Stimulated activated CD8-positive, alpha-beta memory T cell treated with anti-CD3 and anti-CD28 coated beads, Interleukin-15, amount 100 ng/mL, for 4 hours (primary cell): Measurements from ENCODE around the gene METAP2.
A peak's percentile ranks its signal among the peaks of the same experiment; 100 is the strongest.
"Not testable (repeated sequence)": the region's sequence is repeated elsewhere in the genome, so short reads cannot be mapped to it uniquely, and the experiment has no call there.

Source experiments
- DNase-seq, 2 donors: peaks; one replicate each; pipeline ENCODE4 v3.0.0-alpha.2; 2020; ENCODE audit warnings: low read depth in 2 of 2

Gene METAP2

DNA sequence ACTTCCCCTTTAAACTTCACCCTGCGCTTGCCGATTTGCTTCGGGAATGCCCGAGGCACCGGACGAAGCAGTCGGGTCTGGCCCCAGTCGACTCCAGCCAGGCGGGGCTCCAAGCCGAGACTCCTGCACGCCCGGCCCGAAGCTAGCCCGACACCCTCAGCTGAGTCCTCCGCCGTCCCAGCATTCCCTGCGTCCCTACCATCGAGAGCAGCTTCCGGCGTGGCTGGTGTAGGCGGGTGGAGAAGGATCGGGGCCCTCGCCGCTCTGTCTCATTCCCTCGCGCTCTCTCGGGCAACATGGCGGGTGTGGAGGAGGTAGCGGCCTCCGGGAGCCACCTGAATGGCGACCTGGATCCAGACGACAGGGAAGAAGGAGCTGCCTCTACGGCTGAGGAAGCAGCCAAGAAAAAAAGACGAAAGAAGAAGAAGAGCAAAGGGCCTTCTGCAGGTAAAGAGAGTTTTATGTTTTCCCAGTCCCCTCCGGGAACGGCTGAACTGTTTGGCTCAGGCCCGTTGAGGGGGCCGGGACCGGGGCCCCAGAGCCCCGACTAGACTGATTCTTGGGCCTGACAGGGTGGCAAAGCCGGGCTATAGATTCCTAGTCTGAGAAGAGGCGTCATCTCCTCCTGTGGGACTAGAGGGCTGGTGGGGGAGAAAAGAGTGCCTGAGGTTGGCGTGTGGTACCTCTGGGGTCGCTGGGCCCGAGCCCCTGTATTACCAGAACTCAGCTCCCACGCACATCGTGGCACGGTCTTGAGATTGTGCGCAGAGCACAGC, at the start of gene METAP2:
Gene METAP2 (plus strand): TSS at position 269 of the 776 bp plus-strand sequence. CDS start 28 bp downstream, at position 297.
- DNase-seq = peak; percentile 84 to 89

DNA sequence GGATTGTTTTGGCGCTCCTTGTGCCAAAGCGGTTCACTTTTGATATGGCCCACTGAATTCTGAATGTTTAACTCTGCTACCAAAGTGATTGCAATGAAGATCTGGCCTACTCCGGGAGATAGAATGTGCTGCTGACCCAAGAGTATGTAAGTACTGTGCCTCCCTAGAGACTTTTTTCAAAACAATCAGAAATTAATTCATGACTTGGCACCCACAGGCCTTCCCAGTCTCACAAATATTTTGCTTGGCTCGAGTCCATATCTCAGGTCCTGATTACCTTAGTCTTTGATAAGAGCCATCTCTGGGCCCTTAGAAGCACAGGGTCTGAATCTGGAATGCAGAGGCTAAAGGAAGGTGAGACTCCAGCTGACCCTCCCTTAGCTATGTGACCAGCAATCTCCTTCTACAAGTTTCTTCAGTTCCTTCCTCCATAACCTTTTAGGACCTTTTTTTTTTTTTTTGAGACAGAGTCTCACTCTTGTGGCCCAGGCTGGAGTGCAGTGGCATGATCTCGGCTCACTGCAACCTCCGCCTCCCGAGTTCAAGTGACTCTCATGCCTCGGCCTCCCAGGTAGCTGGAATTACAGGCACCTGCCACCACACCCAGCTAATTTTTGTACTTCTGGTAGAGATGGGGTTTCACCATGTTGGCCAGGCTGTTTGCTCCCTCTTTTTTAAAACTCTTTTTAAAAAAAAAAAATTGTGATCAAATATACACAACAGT, 49.5 kb upstream of the METAP2 start:
- no peak for DNase-seq

DNA sequence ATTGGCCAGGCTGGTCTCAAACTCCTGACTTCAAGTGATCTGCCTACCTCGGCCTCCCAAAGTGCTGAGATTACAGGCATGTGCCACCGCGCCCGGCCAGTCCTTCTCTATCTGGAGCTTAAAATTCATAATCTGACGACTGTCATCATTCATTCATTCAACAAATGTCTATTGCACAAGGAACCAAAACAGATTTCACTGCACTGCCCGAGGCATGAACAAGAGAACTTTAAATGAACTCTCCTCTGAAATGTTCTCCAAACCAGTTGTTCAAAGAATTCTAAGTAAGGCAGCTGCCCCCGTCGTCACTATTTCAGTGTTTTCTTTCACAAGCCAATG, 44.8 kb upstream of the METAP2 start:
- no peak for DNase-seq

DNA sequence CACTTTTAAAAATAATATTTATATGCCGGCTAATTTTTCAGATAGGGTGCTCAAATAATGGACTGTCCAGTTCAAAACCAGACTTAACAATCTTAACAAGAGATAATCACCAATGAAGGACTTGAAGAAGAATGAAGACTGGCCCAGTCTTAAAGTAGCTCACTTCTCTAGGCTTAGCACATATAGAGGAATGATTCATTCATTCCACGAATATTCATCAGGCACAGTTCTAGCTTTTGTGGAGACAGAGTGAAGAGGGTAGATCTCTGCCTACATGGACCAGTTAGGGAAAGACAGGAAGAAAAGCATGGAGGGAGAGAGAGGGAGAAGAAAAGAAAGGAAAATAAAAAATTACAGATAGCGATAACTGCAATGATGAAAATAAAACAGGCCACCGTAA, 42.8 kb upstream of the METAP2 start:
- no peak for DNase-seq

DNA sequence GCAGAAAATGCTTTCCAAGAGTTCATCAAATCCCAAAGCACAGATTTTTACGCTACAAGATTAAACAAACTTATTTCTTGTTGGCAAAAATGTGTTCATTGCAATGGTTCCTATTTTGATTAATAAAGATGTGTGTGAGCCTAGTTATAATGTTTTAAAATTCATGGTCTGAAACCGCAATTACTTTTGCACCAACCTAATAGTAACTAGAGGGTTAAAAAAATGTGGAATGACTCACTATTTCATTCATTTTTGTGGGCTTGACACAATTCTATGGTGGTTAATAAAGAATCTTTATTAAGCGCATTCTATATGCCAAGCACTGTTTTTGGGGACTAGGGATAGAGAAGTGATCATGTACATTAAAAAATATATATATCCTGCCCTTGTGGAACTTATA, 38.6 kb upstream of the METAP2 start:
- no peak for DNase-seq

DNA sequence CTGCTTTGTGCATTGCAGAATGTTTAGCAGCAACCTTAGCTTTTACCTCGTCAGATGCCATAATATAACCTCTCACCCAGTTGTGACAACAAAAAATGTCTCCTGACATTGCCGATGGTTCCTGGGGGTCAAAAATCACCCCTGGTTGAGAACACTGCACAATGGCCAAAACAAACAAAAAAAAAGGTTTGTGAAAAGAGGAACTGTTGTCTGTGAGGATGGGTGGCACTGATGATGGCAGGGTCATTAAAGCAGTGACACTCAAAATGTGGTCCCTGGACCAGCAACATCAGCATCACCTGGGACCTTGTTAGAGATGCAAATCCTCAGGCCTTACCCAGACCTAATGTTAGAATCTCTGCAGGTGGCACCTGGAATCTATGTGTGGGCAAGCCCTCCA, 36.4 kb upstream of the METAP2 start:
- no peak for DNase-seq

DNA sequence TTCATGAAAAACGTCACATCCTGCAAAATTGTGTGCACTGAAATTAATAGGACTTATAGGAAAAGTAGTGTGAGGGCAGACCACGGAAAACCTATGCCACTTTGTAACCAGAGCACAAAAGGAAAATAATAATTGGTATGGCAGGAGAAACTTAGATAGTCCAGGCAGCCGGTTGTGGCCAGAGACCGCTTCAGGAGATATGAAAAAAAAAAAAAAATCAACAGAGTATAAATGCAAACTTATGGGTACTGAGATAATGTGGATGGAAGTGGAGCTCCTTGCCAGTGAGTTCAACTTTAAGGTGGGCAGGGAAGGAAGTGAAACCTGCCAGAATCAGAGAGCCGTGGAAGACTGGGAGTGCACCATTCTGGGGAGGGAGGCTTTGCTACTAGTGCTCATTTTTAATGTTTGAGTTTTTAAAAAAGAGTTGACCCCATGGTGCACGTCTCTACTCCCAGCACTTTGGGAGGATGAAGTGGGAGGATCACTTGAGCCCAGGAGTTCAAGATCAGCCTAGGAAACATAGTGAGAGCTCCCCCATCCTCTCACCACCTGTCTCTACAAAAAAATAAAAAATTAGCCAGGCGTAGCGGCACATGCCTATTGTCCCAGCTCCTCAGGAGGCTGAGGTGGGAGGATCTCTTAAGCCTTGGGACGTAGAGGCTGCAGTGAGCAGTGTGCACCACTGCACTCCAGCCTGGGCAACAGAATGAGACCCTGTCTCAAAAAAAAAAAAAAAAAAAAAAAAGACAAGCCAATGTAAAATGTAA, 34.3 kb upstream of the METAP2 start:
- DNase-seq = no peak

DNA sequence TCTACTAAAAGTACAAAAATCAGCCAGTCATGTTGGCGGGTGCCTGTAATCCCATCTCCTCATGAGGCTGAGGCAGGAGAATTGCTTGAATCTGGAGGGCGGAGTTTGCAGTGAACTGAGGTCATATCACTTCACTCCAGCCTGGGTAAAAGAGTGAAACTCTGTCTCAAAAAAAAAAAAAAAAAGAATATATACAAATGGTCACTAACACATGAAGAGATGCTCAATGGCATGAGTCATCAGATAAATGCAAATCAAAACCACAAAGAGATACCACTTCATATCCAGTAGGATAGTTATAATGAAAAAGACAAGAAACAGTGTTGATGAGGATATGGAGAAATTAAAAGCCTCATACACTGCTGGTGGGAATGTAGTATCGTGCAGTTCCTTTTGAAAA, 33.6 kb upstream of the METAP2 start:
- DNase-seq = no peak

DNA sequence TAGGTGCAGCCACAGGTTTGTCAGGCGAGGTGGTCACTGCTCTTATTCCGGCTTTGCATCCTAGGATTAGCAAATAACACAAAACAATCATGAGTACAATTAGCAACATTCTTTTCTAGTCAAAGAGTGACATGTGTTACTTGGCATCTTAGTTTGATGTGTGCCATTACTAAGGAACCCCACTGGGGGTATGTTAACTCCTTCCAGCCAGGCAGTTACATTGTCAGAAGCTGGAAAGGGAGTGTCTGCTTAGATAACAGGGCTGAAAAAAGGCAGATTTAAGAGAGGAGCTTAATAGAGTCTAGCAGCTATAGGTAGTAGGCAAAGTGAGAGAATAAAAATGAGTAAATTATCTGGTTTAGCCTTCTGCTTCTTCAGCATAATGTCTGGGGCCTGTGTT, 30.5 kb upstream of the METAP2 start:
- DNase-seq = no peak

DNA sequence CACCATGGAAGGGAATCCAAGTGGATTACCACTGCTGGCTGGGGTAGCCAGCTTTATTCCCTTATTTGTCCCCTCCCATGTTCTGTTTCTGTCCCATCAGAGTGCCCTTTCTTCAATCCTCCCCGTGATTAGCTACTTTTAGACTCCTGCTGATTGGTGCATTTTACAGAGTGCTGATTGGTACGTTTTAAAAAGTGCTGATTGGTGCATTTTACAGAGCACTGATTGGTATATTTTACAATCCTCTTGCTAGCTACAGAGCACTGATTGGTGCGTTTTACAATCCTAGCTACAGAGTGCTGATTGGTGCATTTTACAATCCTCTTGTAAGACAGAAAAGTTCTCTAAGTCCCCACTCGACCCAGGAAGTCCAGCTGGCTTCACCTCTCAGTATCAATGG, 28.9 kb upstream of the METAP2 start:
- not testable (repeated sequence) for DNase-seq

DNA sequence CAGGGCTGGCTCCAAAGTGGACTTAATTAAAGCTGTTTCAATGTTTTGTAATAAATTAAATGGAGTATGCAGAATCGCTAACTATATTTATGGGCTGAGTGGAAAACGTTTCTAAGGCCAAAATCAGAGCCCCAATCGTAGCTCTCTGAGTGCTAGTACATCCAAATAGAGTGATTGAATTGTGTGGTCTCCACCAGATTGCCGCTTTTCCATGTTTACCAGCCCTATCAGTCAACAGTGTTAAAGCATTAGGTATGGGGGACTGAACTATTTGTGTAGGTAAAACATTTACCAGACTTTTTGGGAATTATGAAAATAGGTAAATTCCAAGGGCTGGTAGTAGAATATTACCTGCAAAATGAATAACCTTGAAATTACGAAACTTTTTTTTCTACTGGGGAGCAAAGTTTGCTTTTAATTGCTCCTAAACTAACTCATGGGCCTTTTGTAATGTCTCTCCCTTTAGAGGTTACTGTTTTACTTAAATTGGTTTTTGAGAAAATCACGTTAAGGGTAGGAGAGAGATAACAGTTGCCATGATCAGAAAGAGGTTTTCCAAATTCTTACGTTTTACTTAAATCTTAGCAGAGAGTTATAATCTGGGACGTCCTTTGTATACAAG, 28.0 kb upstream of the METAP2 start:
- no peak for DNase-seq

DNA sequence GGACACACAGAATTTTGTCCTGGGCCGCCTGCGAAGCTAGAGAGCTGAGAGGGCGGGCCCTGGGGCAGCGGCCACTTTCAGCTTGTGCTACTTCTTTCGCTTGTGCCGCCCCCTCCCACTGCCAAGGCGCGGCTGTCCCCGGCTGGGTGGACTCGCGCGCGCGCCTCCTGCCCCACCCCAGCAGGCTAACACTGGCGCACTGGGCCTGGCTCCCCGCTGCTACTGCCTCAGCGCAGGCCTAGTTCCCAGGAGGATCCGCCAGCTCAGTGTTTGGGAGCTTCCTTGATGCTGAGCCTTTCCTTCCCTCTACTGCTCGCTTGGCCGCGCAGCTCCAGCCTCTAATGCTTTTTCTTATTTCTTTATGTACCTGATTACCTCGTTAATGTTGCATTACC, 27.4 kb upstream of the METAP2 start:
- no peak for DNase-seq

DNA sequence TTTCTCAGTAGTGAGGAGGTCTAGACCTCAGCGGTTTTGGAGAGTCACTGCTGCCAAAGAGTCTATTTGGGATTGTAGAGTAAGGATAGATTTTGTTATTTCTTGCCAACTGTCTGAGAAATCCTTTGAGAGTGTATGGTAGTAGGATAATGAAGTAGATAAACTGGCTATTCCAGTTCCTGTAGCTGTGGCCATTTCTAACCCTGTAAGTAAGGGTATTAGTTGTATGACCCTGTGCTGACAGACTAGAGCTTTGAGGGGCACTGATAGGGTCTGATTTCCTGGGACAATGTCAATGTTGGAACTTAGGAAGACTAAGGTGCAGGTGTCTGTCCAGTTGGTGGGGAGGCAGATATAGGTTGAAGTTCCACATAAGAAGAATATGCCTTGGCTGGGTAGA, 24.3 kb upstream of the METAP2 start:
- not testable (repeated sequence) for DNase-seq

DNA sequence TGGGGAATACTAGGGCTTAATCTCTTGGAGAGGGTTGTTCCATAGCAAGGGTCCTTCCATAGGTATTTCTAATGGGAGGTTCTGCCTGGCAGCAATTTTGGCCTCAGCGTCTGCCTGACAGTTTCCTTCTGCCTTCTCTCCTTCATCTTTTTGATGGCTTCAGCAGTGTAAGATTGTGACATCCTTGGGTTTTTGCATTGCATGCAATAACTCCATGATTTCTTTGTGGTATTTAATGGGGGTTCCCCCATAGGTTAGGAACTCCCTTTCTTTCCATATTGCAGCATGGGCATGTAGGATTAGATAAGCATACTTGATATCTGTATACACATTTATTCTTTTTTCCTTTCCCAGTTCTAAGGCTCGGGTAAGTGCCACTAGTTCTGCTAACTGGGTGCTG, 21.5 kb upstream of the METAP2 start:
- DNase-seq = not testable (repeated sequence)

DNA sequence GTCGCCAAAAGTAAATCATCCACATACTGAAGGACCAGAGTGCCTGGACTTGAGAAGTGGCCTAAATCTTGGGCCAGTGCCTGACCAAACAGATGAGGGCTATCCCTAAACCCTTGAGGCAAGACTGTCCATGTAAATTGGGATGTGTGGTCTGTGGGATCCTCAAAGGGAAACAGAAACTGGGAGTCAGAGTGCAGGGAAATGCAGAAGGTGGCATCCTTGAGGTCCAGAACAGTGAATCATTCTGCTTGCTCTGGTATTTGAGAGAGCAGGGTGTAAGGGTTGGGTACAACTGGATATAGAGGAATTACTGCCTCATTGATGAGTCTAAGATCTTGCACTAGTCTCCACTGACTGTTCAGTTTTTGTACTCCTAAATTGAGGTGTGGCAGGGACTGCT, 20.1 kb upstream of the METAP2 start:
- DNase-seq = not testable (repeated sequence)

DNA sequence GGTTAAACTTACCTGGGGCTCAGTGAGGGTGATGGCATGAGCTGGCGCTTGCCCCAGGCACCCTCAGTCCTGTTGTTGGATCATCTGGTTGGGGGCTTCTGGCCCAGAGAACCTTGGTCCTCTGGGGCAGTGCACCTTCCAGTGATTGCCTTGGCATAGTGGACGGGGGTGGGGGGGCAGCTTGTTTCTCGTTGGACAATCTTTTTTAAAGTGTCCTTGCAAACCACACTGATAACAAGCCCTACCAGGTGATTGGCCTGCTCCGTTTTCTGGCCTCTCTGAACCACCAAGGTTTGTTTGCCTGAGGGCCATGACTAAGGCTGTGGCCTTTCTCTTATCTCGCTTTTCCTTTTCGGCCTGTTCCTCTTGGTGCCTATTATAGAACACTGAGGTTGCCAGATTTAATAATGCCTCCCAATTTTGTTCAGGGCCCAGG, 19.2 kb upstream of the METAP2 start:
- DNase-seq = not testable (repeated sequence)

DNA sequence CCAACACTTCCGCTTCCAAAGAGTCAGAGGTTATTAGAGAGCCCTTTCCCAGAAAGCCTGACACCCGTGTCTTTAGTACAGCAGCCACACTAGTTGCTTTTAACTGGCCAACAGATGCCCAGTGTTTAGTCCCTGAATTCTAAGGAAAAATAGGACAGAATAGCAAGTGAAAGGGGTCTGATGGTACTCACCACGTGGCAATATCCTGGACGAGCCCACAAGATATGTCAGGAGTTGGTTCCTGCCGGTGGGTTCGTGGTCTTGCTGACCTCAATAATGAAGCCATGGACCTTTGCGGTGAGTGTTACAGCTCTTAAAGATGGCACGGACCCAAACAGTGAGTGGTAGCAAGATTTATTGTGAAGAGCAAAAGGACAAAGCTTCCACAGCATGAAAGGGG, 16.3 kb upstream of the METAP2 start:
- DNase-seq = not testable (repeated sequence)

DNA sequence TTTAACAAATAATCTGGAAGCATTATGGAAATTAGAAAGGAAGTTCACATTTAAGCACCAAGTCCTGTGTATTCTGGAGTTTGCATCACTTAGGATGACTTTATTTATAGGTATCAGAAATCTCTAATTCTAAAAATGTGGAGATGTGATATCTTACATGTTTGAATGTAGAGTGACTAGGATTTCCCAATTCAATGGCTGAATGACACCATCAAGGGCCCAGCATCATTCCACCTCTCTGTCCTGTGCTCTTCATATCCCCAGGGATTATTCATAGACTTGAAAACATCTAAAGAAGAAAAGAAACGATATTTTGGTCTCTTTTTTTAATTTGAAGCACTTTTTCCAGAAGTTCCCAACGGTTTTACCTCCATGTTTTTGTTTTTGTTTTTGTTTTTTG, 15.2 kb upstream of the METAP2 start:
- DNase-seq = no peak

DNA sequence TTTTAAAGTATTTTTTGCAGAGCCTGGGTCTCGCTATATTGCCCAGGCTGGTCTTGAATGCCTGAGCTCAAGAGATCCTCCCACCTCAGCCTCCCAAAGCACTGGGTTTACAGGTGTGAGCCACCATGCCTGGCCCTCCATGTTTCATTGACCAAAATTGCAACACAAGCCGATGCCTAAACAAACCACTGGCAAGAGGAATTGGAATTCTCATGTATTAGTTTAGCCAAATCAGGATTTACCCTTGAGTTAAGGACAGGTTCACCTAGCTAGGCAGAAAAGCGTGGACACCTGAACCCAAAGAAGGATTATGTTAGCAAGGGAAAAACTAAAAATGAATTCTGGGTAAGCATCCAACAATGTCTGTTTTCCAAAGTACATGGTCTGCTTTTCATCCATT, 14.6 kb upstream of the METAP2 start:
- no peak for DNase-seq

DNA sequence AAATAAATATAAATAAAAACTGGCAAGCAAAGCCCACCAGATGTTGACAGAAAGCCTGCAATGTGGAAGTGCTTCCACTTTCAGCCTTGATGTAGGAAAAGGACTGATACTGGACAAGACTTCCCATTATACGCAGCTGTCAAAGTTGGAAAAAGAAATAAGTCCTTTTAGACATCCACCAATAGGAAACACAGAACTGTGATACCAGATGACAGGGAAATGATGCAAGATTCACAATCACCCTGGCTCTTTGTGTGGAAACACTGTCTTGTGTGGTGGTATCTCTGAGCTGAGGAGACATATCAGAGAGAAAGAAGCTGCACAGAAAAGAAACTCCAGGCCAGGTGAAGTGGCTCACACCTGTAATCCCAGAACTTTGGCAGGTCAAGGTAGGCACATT, 13.8 kb upstream of the METAP2 start:
- no peak for DNase-seq

DNA sequence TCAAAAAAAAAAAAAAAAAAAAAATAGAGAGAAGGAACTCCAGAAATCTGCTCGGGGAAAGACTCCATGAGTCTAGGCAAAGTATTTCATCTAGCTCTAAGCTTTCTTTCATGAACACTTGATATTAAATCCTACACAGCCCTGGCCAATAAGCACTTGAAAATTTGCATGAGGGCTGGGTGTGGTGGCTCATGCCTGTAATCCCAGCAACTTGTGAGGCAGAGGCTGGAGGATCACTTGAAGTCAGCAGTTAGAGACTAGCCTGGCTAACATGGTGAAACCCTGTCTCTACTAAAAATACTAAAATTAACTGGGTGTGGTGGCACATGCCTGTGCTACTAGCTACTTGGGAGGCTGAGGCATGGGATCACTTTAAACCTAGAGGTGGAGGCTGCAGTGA, 13.1 kb upstream of the METAP2 start:
- DNase-seq = no peak

DNA sequence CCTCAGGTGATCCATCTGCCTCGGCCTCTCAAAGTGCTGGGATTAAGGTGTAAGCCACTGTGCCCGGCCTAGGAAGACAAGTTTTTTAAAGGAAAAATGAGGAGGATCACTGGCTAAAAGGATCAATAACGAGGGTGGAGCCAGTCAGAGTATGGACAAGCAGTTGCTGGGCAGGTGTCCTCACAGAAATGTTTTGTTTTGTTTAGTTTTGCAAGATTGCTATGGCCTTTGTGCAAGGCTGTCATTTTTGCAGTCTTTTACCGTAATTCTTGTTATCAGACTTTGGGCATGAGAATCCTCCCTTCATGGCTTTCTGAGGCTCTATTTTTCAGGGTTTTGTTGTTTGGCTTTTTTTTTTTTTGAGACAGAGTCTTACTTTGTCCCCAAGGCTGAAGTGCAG, 11.9 kb upstream of the METAP2 start:
- DNase-seq = no peak
